Smooth muscle cell (in vitro differentiated cells): ENCODE results near the gene C8A. TPM values are rescaled to one million over a fixed set of nuclear protein-coding genes. Genes with fewer than 3 reads are reported as not detected.

Experiments used
- DNase-seq: peaks from one replicate; lab custom pipeline; 2025; ENCODE audit not compliant: unreplicated experiment; lab: John Stamatoyannopoulos, UW
- H2AFZ ChIP-seq: fragments of 200-600 bp; sonication (generic); 2 replicates; pipeline ENCODE4 v1.6.0; 2016; ENCODE audit warnings: antibody characterized with exemption, low read depth, mild to moderate bottlenecking
- H3F3A ChIP-seq: fragments of 200-600 bp; sonication (generic); 2 replicates; pipeline ENCODE4 v1.6.0; 2017; ENCODE audit warnings: antibody characterized with exemption, low read depth
- H3K27ac ChIP-seq: fragments of 200-600 bp; sonication (generic); 2 replicates; pipeline ENCODE4 v1.5.1; 2016; ENCODE audit warnings: low read depth, mild to moderate bottlenecking
- H3K27me3 ChIP-seq: fragments of 200-600 bp; sonication (generic); 2 replicates; pipeline ENCODE4 v1.6.1; 2016; ENCODE audit warnings: low read depth, mild to moderate bottlenecking
- H3K36me3 ChIP-seq: fragments of 200-600 bp; sonication (generic); 2 replicates; pipeline ENCODE4 v1.5.1; 2016; ENCODE audit warnings: low read depth
- H3K4me1 ChIP-seq: fragments of 200-600 bp; sonication (generic); 2 replicates; pipeline ENCODE4 v1.5.1; 2016; ENCODE audit warnings: low read depth
- H3K4me2 ChIP-seq: fragments of 200-600 bp; sonication (generic); 2 replicates; pipeline ENCODE4 v1.6.0; 2016; ENCODE audit warnings: mild to moderate bottlenecking
- H3K4me3 ChIP-seq: fragments of 200-600 bp; sonication (generic); 2 replicates; pipeline ENCODE4 v1.5.1; 2016; ENCODE audit warnings: mild to moderate bottlenecking
- H3K79me2 ChIP-seq: fragments of 200-600 bp; sonication (generic); 2 replicates; pipeline ENCODE4 v1.6.0; 2016; ENCODE audit warnings: low read depth, mild to moderate bottlenecking
- H3K9ac ChIP-seq: fragments of 200-600 bp; sonication (generic); 2 replicates; pipeline ENCODE4 v1.6.0; 2016; ENCODE audit warnings: low read depth
- H3K9me3 ChIP-seq: fragments of 200-600 bp; sonication (generic); replicated peaks from 2 replicates; pipeline ENCODE4 v1.5.1; 2016; ENCODE audit warnings: low read depth
- H4K20me1 ChIP-seq: fragments of 200-600 bp; sonication (generic); 2 replicates; pipeline ENCODE4 v1.6.0; 2016; ENCODE audit warnings: low read depth
- WGBS: methylation state at CpG from one replicate; pipeline ENCODE4 v1.1.7; 2016; ENCODE audit warnings: low lambda C conversion rate; 5-methylcytosine and 5-hydroxymethylcytosine counted together
- polyA plus RNA-seq: library from polyadenylated mRNA; unstranded; fragments of >200 nt; fragmentation: Nextera tagmentation; extraction: Ambion mirVana; gene quantifications from 2 replicates; pipeline ENCODE4 v1.2.1, GENCODE V29; 2016
- total RNA-seq: library from RNA; depleted of rRNA; stranded (reverse); fragments of >200 nt; gene quantifications from 2 replicates; pipeline ENCODE4 v1.2.3, GENCODE V29; 2014
- TF ChIP-seq, protein P1 (sequence below): fragments of 200-600 bp; sonication (generic); IDR thresholded peaks from 2 replicates; pipeline ENCODE4 v1.5.1; 2017; ENCODE audit warnings: borderline replicate concordance, mild to moderate bottlenecking, antibody characterized with exemption; ENCODE audit not compliant: insufficient read depth, poor library complexity, severe bottlenecking

C8A gene
- total and polyA plus RNA-seq, 2 experiments from 2014 or later, result not detected

DNA sequence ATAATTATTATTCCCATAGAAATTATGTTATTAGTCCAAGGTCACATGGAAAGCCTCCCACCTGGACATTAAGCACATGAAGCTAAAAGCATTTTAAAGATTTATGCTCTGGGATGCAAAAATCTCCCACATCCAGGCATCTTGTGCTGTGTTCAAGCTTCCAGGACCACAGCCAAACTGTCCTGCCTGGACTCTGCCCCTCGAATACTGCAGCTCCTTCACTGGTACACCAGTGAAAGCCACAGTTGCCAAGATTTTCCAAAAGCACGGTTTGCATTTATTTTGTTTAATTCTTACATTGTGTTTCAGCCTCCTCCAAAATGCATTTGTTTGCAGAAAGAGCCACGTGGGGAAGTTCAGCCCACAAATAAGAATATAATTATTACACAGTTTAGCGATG is 72.6 kb downstream of the C8A start:
- Histone ChIP-seq H3K27me3 (no peaks in the 10 kb centered on the region), H3K9me3 (no peaks in the 10 kb centered on the region), H3K9ac (no peak overlapping the region), H3K4me3 (no peak overlapping the region), H3K4me1 (peaks cover 14% of the 10 kb centered on the region), H4K20me1 (no peaks in the 10 kb centered on the region), H3K79me2 (no peaks in the 10 kb centered on the region), H3K27ac (no peak overlapping the region), H2AFZ (no peak overlapping the region), H3K36me3 (no peaks in the 10 kb centered on the region), H3F3A (no peaks in the 10 kb centered on the region), H3K4me2 (no peak overlapping the region)
- WGBS, result 88% methylated on average over 4 of the region's 4 CpGs
- TF ChIP-seq, protein P1, sequence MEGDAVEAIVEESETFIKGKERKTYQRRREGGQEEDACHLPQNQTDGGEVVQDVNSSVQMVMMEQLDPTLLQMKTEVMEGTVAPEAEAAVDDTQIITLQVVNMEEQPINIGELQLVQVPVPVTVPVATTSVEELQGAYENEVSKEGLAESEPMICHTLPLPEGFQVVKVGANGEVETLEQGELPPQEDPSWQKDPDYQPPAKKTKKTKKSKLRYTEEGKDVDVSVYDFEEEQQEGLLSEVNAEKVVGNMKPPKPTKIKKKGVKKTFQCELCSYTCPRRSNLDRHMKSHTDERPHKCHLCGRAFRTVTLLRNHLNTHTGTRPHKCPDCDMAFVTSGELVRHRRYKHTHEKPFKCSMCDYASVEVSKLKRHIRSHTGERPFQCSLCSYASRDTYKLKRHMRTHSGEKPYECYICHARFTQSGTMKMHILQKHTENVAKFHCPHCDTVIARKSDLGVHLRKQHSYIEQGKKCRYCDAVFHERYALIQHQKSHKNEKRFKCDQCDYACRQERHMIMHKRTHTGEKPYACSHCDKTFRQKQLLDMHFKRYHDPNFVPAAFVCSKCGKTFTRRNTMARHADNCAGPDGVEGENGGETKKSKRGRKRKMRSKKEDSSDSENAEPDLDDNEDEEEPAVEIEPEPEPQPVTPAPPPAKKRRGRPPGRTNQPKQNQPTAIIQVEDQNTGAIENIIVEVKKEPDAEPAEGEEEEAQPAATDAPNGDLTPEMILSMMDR, result no peak
- no peak for DNase-seq

DNA sequence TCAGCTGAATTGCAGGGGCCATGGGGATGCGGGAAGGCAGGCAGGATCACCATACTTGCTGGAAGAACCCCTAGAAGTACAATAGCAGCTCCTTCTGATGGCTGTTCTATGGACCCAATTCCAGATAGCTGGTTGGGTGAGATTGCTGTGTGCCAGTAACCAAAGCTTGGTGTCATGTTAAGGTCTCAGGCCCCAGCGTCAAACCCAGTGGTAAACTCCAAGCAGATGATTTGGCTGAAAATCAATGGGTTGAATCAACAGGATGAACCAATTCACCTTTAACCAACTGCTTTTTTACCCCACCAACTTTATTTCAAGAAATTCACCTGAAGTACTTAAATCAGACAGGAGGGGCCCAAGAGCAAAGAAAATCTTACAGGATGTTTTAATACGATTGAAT is 73.4 kb downstream of the C8A start:
- no peak for DNase-seq
- TF ChIP-seq, protein P1, result no peak
- WGBS, result 94% methylated on average over 3 of the region's 3 CpGs

DNA sequence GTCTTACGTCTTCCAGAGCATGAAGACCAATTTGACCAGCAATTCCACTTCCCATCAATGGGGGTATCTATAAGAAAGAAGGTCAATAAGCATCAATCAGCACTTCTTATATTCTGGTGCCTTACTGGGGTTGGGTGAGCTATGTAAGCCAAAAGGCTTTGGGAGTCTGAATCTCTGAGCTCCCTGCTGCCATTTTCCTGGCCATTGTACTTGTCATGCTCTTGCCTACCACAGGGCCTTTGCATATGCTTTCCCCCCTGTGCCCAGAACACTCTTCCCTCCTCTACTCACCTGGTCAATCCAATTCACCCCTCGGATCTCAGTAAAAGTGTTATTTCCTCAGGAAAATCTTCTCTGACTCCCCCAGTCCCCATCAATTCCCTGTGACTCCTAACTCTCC is 74.9 kb downstream of the C8A start:
- WGBS, result 89% methylated on average over 2 of the region's 2 CpGs
- H3K4me2 ChIP-seq, result no peak overlapping the region
- H2AFZ ChIP-seq, result no peak overlapping the region
- H4K20me1 ChIP-seq, result no peaks in the 10 kb centered on the region
- no peak overlapping the region for H3K9ac ChIP-seq
- no peaks in the 10 kb centered on the region for H3K79me2 ChIP-seq
- H3F3A ChIP-seq, result no peaks in the 10 kb centered on the region
- no peaks in the 10 kb centered on the region for H3K36me3 ChIP-seq
- peaks cover 11% of the 10 kb centered on the region for H3K4me1 ChIP-seq
- H3K27me3 ChIP-seq, result no peaks in the 10 kb centered on the region
- H3K9me3 ChIP-seq, result no peaks in the 10 kb centered on the region
- H3K27ac ChIP-seq, result no peak overlapping the region
- TF ChIP-seq, protein P1, result no peak
- no peak overlapping the region for H3K4me3 ChIP-seq
- no peak for DNase-seq

More for the DNA sequence above, 73.4 kb downstream of the C8A start:
- no peak overlapping the region for H2AFZ ChIP-seq
- no peaks in the 10 kb centered on the region for H3K9me3 ChIP-seq
- no peaks in the 10 kb centered on the region for H4K20me1 ChIP-seq
- H3K79me2 ChIP-seq, result no peaks in the 10 kb centered on the region
- no peak overlapping the region for H3K4me3 ChIP-seq
- H3K27ac ChIP-seq, result no peak overlapping the region
- no peak overlapping the region for H3K9ac ChIP-seq
- H3K4me1 ChIP-seq, result peaks cover 14% of the 10 kb centered on the region
- no peaks in the 10 kb centered on the region for H3K36me3 ChIP-seq
- no peaks in the 10 kb centered on the region for H3K27me3 ChIP-seq
- no peak overlapping the region for H3K4me2 ChIP-seq
- no peaks in the 10 kb centered on the region for H3F3A ChIP-seq

DNA sequence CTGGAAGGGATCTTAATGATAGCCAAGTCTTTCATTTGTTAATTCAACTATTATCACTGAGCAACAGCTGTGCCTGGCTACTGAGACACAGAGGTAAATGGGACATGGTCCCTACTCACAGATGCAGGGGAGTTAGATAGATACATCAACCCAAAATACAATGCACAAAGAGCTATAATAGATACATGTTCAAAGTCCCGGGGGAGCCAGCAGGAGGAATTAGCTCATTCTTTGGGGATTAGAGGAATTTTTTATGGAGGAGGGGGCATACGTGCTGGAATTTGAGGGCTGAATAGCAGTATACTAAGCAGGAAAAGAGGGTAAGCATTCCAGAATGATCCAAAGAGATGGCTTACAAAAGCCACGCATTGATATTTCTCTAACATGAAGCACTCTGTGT is 76.6 kb downstream of the C8A start:
- no peaks in the 10 kb centered on the region for H3F3A ChIP-seq
- WGBS, result 48% methylated on average over 3 of the region's 3 CpGs
- TF ChIP-seq, protein P1, result no peak
- no peaks in the 10 kb centered on the region for H3K36me3 ChIP-seq
- DNase-seq, result no peak
- H4K20me1 ChIP-seq, result no peaks in the 10 kb centered on the region
- no peak overlapping the region for H3K27ac ChIP-seq
- no peak overlapping the region for H3K9ac ChIP-seq
- no peak overlapping the region for H3K4me2 ChIP-seq
- H3K27me3 ChIP-seq, result no peaks in the 10 kb centered on the region
- H2AFZ ChIP-seq, result no peak overlapping the region
- no peak overlapping the region for H3K4me3 ChIP-seq
- peaks cover 16% of the 10 kb centered on the region for H3K4me1 ChIP-seq
- H3K9me3 ChIP-seq, result no peaks in the 10 kb centered on the region
- no peaks in the 10 kb centered on the region for H3K79me2 ChIP-seq
